Measurements from ENCODE around the gene NFIX.

Gene NFIX

GRCh38 chr19:13039211-13039789 lies 44.0 kb downstream of the NFIX start:
- FAIRE-seq = no peak

- FAIRE-seq = no peak
Observed at GRCh38 chr19:13040232-13040947, 45.1 kb downstream of the NFIX start.

- no peak for FAIRE-seq
Observed at GRCh38 chr19:13040948-13041292, 45.6 kb downstream of the NFIX start.

- FAIRE-seq = no peak
Observed at GRCh38 chr19:13042443-13043130, 47.3 kb downstream of the NFIX start.

GRCh38 chr19:13043285-13043684 lies 48.0 kb downstream of the NFIX start:
- no peak for FAIRE-seq

GRCh38 chr19:13044231-13044836 lies 49.1 kb downstream of the NFIX start:
- no peak for FAIRE-seq

GRCh38 chr19:13045812-13046211 lies 50.5 kb downstream of the NFIX start:
- FAIRE-seq = no peak

- no peak for FAIRE-seq
Observed at GRCh38 chr19:13047374-13047773, 52.1 kb downstream of the NFIX start.

GRCh38 chr19:13050274-13050673 lies 55.0 kb downstream of the NFIX start:
- FAIRE-seq = no peak

- no peak for FAIRE-seq
Observed at GRCh38 chr19:13051557-13052165, 56.4 kb downstream of the NFIX start.

GRCh38 chr19:13052447-13053175 lies 57.3 kb downstream of the NFIX start:
- FAIRE-seq = no peak

- FAIRE-seq = no peak
Observed at GRCh38 chr19:13053238-13053637, 58.0 kb downstream of the NFIX start.

GRCh38 chr19:13053761-13054625 lies 58.7 kb downstream of the NFIX start:
- no peak for FAIRE-seq

GRCh38 chr19:13054626-13055212 lies 59.4 kb downstream of the NFIX start:
- no peak for FAIRE-seq

- no peak for FAIRE-seq
Observed at GRCh38 chr19:13055213-13056051, 60.2 kb downstream of the NFIX start.

- FAIRE-seq = no peak
Observed at GRCh38 chr19:13056052-13056660, 60.9 kb downstream of the NFIX start.

GRCh38 chr19:13057147-13057572 lies 61.9 kb downstream of the NFIX start:
- no peak for FAIRE-seq

- FAIRE-seq = no peak
Observed at GRCh38 chr19:13057744-13058143, 62.5 kb downstream of the NFIX start.

GRCh38 chr19:13058951-13059660 lies 63.8 kb downstream of the NFIX start:
- FAIRE-seq = no peak
